Esophagus muscularis mucosa (tissue), 4 donors: ENCODE data around the gene TLK2.
"Not testable (repeated sequence)": the region's sequence is repeated elsewhere in the genome, so short reads cannot be mapped to it uniquely, and the experiment has no call there.

ENCODE experiments used
- CTCF ChIP-seq, 3 experiments: fragments of 200-600 bp in 2 of 3; fragments of 450-650 bp in 1 of 3; sonication (generic) in 2 of 3; IDR thresholded peaks; one replicate each; pipeline ENCODE4 v1.5.1; 2017 to 2019; ENCODE audit warnings: antibody characterized with exemption in 3 of 3, mild to moderate bottlenecking in 2 of 3, moderate library complexity in 1 of 3
- EP300 ChIP-seq: sonication (generic); formaldehyde crosslinking; IDR thresholded peaks from one replicate; pipeline ENCODE4 v1.6.1; 2017; ENCODE audit warnings: antibody characterized with exemption
- POLR2A ChIP-seq: fragments of 450-650 bp; IDR thresholded peaks from one replicate; pipeline ENCODE4 v1.6.1; 2017; ENCODE audit warnings: antibody characterized with exemption, moderate library complexity, mild to moderate bottlenecking, low read depth
- POLR2AphosphoS5 ChIP-seq, 2 donors: sonication (generic); formaldehyde crosslinking; IDR thresholded peaks; one replicate each; pipeline ENCODE4 v1.6.1; 2017; ENCODE audit warnings: antibody characterized with exemption in 2 of 2

DNA sequence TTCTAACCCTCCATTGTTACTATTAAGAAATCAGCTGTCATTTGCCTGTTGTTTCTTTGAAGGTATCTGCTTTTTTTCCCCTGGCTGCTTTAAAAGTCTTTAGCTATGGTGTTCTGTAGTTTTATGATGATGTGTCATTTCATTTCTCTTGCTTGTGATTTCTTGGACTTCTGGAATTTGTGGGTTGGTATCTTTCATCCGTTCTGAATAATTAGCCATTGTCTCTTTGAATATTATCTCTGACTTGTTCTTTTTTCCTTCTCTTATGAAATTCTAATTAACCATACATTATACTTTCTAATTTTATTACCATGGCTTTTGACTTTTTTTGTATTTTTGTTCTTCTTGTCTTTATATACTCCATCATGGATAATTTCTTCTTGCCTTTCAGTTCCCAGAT is 52.3 kb downstream of the TLK2 start:
- not testable (repeated sequence) for TF ChIP-seq CTCF (IDR thresholded peaks at IDR 0.05); POLR2A; EP300; POLR2AphosphoS5 (IDR thresholded peaks at IDR 0.05)
